HCT116 (cell line): Measurements from ENCODE around the gene LLCFC1.

ENCODE experiments used
- CTCF ChIP-seq, 3 experiments: fragments of 200-600 bp in 1 of 3; sonication (generic) in 1 of 3; IDR thresholded peaks in 2 of 3; conservative IDR thresholded peaks in 1 of 3; 2 replicates each; pipeline ENCODE4 v1.5.1; 2012 to 2017; ENCODE audit warnings: low read depth in 2 of 3, low read length in 2 of 3, antibody characterized with exemption in 1 of 3, borderline replicate concordance in 1 of 3, control low read depth in 1 of 3, mild to moderate bottlenecking in 1 of 3, mixed read lengths in 1 of 3, mixed run types in 1 of 3, moderate library complexity in 1 of 3; ENCODE audit not compliant: insufficient read depth in 1 of 3
- EGR1 ChIP-seq: IDR thresholded peaks from 2 replicates; pipeline ENCODE4 v1.6.1; 2012; ENCODE audit warnings: low read depth
- EZH2 ChIP-seq: fragments of 200-600 bp; sonication (generic); IDR thresholded peaks from 2 replicates; pipeline ENCODE4 v1.6.1; 2017; ENCODE audit warnings: antibody characterized with exemption, mixed run types
- FOSL1 ChIP-seq: IDR thresholded peaks from 2 replicates; pipeline ENCODE4 v1.6.1; 2012; ENCODE audit warnings: low read depth
- JUND ChIP-seq: IDR thresholded peaks from 2 replicates; pipeline ENCODE4 v1.6.1; 2012
- POLR2A ChIP-seq: IDR thresholded peaks from 2 replicates; pipeline ENCODE4 v1.7.0; 2011; ENCODE audit warnings: borderline replicate concordance; ENCODE audit not compliant: insufficient read depth, insufficient read length; ENCODE audit errors: extremely low read depth
- POLR2AphosphoS5 ChIP-seq: IDR thresholded peaks from 2 replicates; pipeline ENCODE4 v1.6.1; 2011; ENCODE audit warnings: mild to moderate bottlenecking, low read depth, low read length, moderate library complexity
- REST ChIP-seq: IDR thresholded peaks from 2 replicates; pipeline ENCODE4 v1.6.1; 2012; ENCODE audit warnings: low read depth
- ZNF274 ChIP-seq: fragments of 200-500 bp; sonication (Bioruptor generic); IDR thresholded peaks from 2 replicates; pipeline ENCODE4 v1.6.1; 2014; ENCODE audit warnings: mild to moderate bottlenecking, low read depth, low read length, inconsistent platforms

DNA sequence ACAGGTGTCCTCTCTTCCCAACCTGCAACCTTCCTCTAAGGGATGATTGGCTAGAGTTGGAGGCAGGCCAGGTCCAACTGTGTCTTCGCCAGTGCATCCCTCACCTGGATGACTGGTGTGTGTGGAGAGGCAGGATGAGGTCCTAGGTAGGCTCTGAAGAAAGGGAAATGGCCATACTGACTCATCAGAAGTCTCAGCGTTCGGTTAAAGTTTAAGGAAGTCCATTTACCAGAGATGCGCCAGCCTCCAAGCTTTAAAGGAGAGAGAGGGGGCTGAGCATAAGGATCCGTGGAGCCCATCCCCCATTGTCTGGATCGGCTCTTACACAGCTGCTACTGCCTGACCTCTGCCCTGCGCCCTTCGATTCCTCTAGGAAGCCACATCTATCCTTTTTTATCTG is 18.4 kb downstream of the LLCFC1 start:
- TF ChIP-seq CTCF (IDR thresholded peaks at IDR 0.05 in 2 of 3, conservative IDR thresholded peaks at IDR 0.05 in 1 of 3; ENCODE audit: borderline replicate concordance in 1 of 3, insufficient read depth in 1 of 3, low read depth in 2 of 3, low read length in 2 of 3) (no peak), EGR1 (no peak), POLR2AphosphoS5 (no peak), ZNF274 (no peak), REST (no peak), EZH2 (no peak), JUND (no peak), POLR2A (no peak), FOSL1 (no peak)
